Measurements from ENCODE around the gene F13A1. TPM values are rescaled to one million over a fixed set of nuclear protein-coding genes. Genes with fewer than 3 reads are reported as not detected.

The F13A1 gene
- polyA plus RNA-seq, 3 donors from 2014 or later, result 1.7 to 16.0 (median 2.1) TPM

DNA sequence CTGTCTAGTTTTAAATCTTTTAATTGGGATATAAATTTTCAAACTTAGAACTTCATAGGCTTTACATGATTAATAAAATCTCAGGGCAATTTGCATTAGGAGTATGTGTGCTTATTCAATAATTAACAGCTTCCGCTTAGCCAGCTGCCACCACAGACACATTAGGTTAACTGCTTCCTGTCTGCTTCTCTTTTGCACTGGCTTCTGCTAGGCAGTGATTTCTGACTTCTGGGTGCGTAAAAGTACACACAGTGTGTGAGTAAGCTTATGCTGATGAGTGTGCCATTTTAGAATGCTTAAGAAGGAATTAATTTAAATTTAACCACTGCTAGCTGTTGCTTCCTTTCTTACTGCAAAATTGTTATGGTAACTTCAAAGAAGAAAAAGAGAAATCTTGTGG, 73.9 kb downstream of the F13A1 start:
- H3K27me3 Mint-ChIP-seq (ENCODE audit: low read depth in 3 of 3), result peaks cover 5 to 7% (median 6%) of the 10 kb centered on the region in 3 donors
- H3K9me3 Mint-ChIP-seq, result peaks cover 0 to 2% (median 0%) of the 10 kb centered on the region in 6 donors
- H3K4me3 Mint-ChIP-seq, result no peak overlapping the region
- H3K36me3 Mint-ChIP-seq, result no peaks in the 10 kb centered on the region
- no peak for DNase-seq
- H3K27ac Mint-ChIP-seq, result no peak overlapping the region
- peaks cover 4 to 10% of the 10 kb centered on the region in 2 donors for H3K4me1 Mint-ChIP-seq

DNA sequence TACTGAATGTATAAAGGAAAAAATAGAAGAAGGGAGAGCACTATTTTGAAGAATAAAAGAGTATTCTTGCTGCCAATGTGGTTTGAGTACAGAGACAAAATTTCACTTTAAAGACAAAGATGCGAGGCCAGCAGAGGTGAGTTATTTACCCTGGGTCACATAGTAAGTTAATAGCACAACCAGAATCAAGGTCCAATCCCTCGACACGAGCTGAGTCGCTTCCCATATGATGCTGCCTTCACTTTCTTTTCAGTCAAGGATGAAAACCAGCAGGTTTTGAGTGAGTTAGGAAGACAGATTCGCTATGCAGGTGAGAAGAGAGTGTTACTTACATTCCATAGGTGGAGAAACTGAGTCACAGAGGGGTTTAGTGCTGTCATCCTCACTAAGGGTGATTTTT, 75.8 kb downstream of the F13A1 start:
- no peaks in the 10 kb centered on the region for H3K36me3 Mint-ChIP-seq
- H3K27me3 Mint-ChIP-seq (ENCODE audit: low read depth in 3 of 3), result peaks cover 0 to 8% (median 4%) of the 10 kb centered on the region in 3 donors
- H3K4me3 Mint-ChIP-seq, result no peak overlapping the region
- H3K27ac Mint-ChIP-seq, result no peak overlapping the region
- no peak for DNase-seq
- peaks cover 4 to 10% of the 10 kb centered on the region in 2 donors for H3K4me1 Mint-ChIP-seq
- peaks cover 0 to 4% (median 0%) of the 10 kb centered on the region in 6 donors for H3K9me3 Mint-ChIP-seq

DNA sequence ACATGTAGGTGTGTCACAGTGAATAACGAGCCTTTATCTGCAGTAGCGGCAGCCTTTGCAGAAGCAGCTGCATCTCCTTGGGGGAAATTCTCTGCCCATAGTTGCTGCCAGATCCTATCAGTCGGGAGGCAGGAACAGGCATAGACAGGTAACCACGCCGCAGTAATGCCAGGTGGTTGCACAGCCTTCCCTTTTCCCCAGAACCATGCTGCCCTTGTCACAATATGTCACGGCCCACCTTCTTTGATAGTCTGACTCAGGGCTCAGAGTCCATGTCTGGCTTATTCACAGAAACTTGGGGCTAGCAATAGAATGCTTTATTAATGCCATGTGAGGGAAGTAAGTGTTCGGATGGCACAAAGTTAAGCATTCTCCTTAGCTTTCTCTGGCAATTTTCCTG, 76.6 kb downstream of the F13A1 start:
- no peak overlapping the region for H3K27ac Mint-ChIP-seq
- H3K36me3 Mint-ChIP-seq, result no peaks in the 10 kb centered on the region
- H3K4me3 Mint-ChIP-seq, result no peak overlapping the region
- peaks cover 0 to 8% (median 4%) of the 10 kb centered on the region in 3 donors for H3K27me3 Mint-ChIP-seq (ENCODE audit: low read depth in 3 of 3)
- H3K9me3 Mint-ChIP-seq, result peaks cover 0 to 8% (median 0%) of the 10 kb centered on the region in 6 donors
- DNase-seq, result no peak
- H3K4me1 Mint-ChIP-seq, result peaks cover 4 to 10% of the 10 kb centered on the region in 2 donors

DNA sequence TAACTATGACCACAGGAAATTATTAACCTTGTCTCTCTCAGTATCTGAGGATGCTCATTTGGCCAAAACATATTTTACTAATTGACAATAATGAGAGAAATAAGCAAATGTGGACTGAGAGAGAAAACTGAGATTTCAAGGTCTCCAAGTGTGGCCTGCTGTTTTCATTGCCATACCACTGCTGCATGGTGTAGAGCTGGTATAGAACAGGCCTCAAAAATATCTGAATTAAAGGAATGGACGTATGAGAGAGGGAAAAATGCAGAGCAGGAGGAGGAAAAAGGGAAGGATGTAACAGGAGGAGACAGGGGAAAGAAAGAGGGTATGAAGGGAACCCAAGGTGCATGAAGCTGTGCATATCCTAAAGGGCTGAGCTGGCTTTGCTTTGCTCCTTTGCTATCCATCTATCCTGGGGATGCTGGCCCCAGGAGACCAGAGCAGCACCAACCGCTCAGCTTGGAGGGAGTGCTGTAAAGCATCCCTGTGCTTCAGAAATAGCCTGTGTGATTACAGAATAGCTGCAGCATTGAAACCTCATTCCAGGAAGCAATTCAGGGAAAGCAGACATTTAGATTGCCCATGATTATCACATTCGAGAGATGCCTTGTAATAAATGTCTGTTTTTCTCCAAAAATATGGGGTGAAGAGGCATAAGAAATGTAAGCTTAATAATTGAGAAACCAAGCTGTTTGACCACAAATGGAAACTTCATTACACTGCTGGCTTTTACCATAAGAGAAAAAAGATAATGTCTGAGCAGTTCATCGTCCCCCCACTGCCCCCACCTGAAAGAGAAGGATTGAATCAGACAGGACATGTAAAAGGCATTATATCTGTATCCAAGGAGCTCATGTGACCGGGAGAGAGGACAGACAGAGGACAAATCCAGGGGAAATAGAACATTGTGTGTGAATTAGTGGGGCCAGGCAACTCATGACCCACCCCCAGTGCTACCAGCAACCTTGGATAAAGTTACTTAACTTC, 80.6 kb downstream of the F13A1 start:
- Mint-ChIP-seq H3K27ac (no peak overlapping the region), H3K9me3 (peaks cover 0 to 6% (median 0%) of the 10 kb centered on the region in 6 donors), H3K4me3 (no peak overlapping the region), H3K36me3 (no peaks in the 10 kb centered on the region), H3K4me1 (no peaks in the 10 kb centered on the region), H3K27me3 (ENCODE audit: low read depth in 3 of 3) (peaks cover 1 to 13% (median 2%) of the 10 kb centered on the region in 3 donors)
- no peak for DNase-seq

DNA sequence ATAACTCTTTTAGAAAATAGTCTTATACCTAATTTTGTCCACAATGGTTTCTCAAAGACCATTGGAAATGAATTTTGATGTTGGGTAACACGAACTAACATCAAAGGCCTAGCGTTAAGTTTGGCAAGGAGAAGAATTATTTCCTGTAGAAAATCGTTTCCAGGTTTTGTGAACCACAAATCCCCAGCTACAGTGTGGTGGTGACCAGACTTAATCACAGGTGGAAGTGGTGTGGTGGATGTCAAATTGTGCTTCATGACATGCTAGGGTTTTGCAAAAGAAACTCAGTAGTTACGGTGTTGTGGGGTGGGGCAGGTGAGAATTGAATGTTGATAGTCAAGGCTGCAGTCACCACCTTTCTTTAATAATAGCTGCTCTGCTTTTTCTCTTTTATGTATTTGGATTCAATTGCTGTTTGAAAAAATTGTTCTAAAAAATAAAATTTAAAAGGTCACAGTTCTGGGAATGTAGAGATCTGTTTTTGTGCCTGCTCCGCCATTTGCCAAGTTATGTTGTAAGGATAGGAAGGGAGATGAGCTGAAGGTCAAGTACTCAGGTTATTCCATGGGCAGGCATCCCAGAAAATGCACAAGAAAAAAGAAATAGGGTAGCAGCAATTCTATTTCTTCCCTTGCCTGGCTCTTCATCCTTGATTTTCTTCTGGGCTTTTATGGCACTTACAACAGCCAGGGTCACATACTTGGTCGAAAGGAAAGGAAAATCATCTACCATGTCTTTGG, 83.6 kb downstream of the F13A1 start:
- no peak overlapping the region for H3K4me3 Mint-ChIP-seq

DNA sequence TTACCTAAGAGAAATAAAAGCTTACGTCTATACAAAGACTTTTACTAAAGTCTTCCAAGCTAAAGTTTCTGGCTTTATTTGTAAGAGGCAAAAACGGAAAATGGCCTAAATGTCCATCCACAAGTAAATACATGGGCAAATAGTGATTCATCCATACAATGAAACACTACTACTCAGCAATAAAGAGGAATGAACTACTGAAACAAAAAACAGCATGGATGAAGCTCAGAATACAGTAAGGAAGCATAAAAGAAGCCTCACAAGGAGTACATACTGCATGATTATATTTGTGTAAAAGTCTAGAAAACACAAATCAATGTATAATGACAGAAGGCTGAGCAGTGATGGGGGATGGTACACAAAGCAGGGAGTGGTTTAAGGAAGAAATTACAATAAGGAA, 84.7 kb downstream of the F13A1 start:
- Mint-ChIP-seq H3K9me3 (peaks cover 0 to 8% (median 0%) of the 10 kb centered on the region in 6 donors), H3K27me3 (ENCODE audit: low read depth in 3 of 3) (peaks cover 4 to 9% (median 6%) of the 10 kb centered on the region in 3 donors), H3K27ac (no peak overlapping the region), H3K4me1 (no peaks in the 10 kb centered on the region), H3K36me3 (no peaks in the 10 kb centered on the region), H3K4me3 (no peak overlapping the region)
- DNase-seq, result no peak

More for the DNA sequence above, 83.6 kb downstream of the F13A1 start:
- Mint-ChIP-seq H3K27ac (no peak overlapping the region), H3K36me3 (no peaks in the 10 kb centered on the region), H3K9me3 (peaks cover 0 to 8% (median 0%) of the 10 kb centered on the region in 6 donors), H3K4me1 (no peaks in the 10 kb centered on the region), H3K27me3 (ENCODE audit: low read depth in 3 of 3) (peaks cover 2 to 9% (median 4%) of the 10 kb centered on the region in 3 donors)
- no peak for DNase-seq

DNA sequence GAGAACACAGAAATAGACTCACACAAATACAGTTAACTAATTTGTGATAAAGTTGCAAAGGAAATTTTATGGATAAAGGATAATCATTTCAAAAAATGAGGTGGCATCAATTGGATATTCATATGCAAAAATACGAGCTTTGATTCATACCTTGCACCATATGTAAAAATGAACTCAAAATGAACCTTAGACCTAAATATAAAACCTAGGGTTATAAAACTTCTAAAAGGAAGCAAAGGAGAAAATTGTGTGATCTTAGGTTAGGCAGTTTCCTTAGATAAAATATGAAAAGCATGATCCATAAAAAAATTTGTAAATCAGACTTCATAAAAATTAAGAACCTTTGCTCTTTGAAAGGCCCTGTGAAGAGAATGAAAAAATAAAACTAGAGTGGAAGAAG, 85.5 kb downstream of the F13A1 start:
- H3K4me1 Mint-ChIP-seq, result no peaks in the 10 kb centered on the region
- no peak overlapping the region for H3K4me3 Mint-ChIP-seq
- no peak for DNase-seq
- H3K27me3 Mint-ChIP-seq (ENCODE audit: low read depth in 3 of 3), result peaks cover 4 to 11% (median 7%) of the 10 kb centered on the region in 3 donors
- no peaks in the 10 kb centered on the region for H3K36me3 Mint-ChIP-seq
- peaks cover 0 to 6% (median 0%) of the 10 kb centered on the region in 6 donors for H3K9me3 Mint-ChIP-seq
- H3K27ac Mint-ChIP-seq, result no peak overlapping the region

DNA sequence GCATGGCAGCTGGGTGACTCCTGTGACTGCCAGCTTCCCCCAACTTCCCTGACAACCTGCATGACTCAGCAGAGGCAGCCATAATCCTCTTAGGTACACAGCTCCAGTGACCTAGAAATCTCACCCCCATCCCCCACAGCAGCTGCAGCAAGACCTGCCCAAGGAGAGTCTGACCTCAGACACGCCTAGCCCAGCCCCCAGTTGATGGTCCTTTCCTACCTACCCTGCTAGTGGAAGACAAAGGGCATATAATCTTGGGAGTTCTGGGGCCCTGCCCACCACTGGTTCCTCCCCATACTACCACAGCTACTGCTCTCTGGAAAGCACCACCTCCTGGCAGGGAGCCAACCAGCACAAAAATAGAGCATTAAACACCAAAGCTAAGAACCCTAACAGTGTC, 90.2 kb downstream of the F13A1 start:
- DNase-seq, result no peak
- Mint-ChIP-seq H3K9me3 (peaks cover 0 to 6% (median 0%) of the 10 kb centered on the region in 6 donors), H3K27ac (no peak overlapping the region), H3K4me1 (no peaks in the 10 kb centered on the region), H3K4me3 (no peak overlapping the region), H3K36me3 (no peaks in the 10 kb centered on the region), H3K27me3 (ENCODE audit: low read depth in 3 of 3) (peaks cover 5 to 12% (median 9%) of the 10 kb centered on the region in 3 donors)

DNA sequence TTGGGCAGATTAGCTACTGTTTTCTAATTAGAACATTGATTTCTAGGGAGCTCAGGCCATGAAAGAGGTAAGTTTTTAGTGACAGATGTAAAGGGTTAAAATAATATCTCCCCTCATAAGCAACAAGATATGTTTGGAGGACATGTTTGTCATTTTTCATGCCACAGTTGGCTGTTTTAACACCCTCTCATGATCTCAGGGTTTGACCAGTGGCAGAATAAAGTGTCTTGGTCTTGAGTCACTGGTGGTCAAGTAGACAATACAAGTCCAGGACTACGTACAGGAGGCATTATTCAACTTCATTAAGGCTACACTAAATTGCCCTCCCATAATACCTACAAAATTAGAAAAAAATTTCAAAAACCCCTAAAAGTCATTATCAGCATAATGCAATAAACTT, 92.6 kb downstream of the F13A1 start:
- Mint-ChIP-seq H3K27ac (no peak overlapping the region), H3K36me3 (no peaks in the 10 kb centered on the region), H3K4me3 (no peak overlapping the region), H3K27me3 (ENCODE audit: low read depth in 3 of 3) (peaks cover 4 to 8% (median 5%) of the 10 kb centered on the region in 3 donors), H3K4me1 (no peaks in the 10 kb centered on the region), H3K9me3 (peaks cover 0 to 6% (median 0%) of the 10 kb centered on the region in 6 donors)
- DNase-seq, result no peak

DNA sequence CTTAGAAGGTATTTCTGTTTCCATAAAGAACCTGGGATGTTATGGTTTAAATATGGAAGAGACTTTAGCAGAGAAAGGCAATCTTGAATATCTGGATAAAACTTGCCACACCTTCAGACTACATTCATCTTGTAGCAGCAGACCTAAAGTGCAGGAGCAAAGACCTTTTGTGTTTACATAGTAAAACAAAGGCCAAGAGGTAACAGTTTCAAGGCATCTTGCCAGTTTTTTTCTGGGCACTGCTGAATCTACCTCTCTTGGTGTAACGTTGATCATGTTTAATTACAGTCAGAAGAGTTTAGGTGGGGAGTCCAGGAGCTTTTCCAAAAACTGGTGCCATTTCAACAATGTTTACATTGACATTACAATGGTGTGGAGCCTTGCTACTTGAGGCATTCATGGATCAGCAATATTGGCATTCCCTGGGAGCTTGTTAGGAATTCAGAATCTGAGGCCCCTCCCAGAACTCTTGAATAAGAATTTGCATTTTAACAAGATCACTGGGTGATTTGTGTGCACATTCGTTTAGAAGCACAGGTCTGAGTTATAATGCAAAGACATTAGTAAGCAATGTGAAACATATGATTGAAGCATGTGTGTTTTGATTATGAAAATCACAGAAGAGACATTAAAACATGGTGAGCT, 94.5 kb downstream of the F13A1 start:
- DNase-seq, result no peak
- Mint-ChIP-seq H3K4me3 (no peak overlapping the region), H3K4me1 (no peaks in the 10 kb centered on the region), H3K27ac (no peak overlapping the region), H3K9me3 (peaks cover 0 to 4% (median 0%) of the 10 kb centered on the region in 6 donors), H3K36me3 (no peaks in the 10 kb centered on the region), H3K27me3 (ENCODE audit: low read depth in 3 of 3) (peaks cover 1 to 8% (median 5%) of the 10 kb centered on the region in 3 donors)

DNA sequence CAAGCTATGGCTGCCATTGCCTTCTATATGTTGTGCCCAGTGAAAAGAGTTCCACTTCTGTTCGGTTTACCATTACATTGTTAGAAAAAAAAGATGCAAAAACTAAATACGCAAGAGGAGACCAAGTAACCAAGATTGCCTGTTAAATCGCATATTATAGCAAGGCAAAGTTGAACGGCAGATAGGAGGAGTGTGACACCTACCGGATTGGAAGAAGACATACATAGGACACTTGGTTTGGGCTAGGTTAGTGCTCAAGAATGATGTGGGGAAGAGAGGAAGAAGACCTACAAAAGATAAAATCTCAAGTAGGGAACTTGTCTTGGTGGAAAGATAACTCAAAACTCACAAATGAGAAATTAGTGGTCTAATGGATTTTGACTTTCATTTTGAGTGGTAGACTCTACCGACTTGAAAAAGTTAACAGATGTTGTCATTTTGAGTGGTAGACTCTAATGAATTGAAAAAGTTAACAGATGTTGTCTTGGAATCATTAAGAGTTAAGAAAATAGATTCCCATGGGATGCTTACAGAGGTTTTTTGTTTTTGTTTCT, 95.5 kb downstream of the F13A1 start:
- DNase-seq, result no peak
- Mint-ChIP-seq H3K4me3 (no peak overlapping the region), H3K27ac (no peak overlapping the region), H3K36me3 (no peaks in the 10 kb centered on the region), H3K27me3 (ENCODE audit: low read depth in 3 of 3) (peaks cover 1 to 4% (median 2%) of the 10 kb centered on the region in 3 donors), H3K9me3 (peaks cover 0 to 4% (median 0%) of the 10 kb centered on the region in 6 donors), H3K4me1 (no peaks in the 10 kb centered on the region)

DNA sequence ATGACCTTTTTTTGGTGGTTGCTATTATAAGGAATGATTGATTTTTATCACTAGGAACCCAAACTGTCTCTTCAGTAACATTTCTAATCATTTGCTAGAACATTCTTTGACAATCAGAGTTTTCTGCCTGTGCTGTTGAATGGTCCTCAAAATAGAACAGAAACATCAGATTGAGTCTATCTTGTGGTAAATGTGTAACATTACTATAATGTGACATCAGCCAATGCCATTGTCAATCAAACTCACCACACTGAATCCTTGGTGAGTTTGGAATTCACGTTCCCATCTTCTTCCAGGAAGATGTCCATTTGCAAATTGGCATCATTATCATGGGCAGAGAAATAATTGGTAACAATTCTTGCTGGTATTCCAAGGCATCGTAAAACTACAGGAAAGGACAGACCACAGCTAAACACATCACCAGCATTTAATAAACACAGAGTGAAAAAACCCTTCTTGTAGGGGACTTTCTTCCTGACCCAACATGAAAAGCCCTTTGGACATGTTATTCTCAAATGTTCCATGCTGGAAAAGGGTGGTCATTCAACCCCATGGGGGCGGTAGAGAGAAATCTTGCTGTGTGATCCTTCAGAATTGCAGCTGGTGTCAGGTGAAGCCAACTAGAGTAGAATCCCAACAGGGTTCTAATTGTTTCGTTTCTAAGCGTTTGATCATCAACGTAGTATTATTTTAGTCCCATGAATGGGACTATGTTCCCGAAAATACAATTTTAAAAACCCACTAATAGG, 98.5 kb downstream of the F13A1 start:
- Mint-ChIP-seq H3K4me1 (no peaks in the 10 kb centered on the region), H3K27ac (no peak overlapping the region), H3K4me3 (no peak overlapping the region), H3K27me3 (ENCODE audit: low read depth in 3 of 3) (peaks cover 0 to 5% (median 2%) of the 10 kb centered on the region in 3 donors), H3K9me3 (peaks cover 0 to 2% (median 0%) of the 10 kb centered on the region in 6 donors), H3K36me3 (no peaks in the 10 kb centered on the region)
- DNase-seq, result no peak

DNA sequence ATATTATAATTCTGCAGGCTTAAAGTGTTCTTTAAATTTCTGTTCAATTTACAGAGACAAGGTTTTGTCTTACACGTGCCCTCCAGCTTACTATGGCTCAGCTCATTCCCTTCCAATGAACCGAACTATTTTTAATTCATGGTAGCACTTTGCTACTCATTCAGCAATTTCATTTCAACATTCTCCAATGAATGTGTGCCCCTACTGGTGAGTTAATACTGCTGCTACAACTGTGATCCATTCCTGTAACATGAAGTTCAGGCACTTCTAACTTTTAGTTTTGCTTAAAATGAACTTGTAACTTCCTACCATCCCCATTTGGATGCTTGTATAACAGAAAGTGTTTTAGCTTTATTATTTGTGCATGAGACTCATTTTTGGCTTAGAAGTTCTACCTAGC, 99.7 kb downstream of the F13A1 start:
- Mint-ChIP-seq H3K4me3 (no peak overlapping the region), H3K4me1 (no peaks in the 10 kb centered on the region), H3K27me3 (ENCODE audit: low read depth in 3 of 3) (peaks cover 0 to 5% (median 0%) of the 10 kb centered on the region in 3 donors), H3K27ac (no peak overlapping the region), H3K36me3 (no peaks in the 10 kb centered on the region), H3K9me3 (no peaks in the 10 kb centered on the region)
- no peak for DNase-seq
